Stimulated activated CD8-positive, alpha-beta memory T cell treated with anti-CD3 and anti-CD28 coated beads, Interleukin-4, amount 100 ng/mL, for 1 hour (primary cell): ENCODE results near the gene SLC17A9.
"Not testable (repeated sequence)": the region's sequence is repeated elsewhere in the genome, so short reads cannot be mapped to it uniquely, and the experiment has no call there.

ENCODE experiments used
- DNase-seq, 2 donors: peaks; one replicate each; pipeline ENCODE4 v3.0.0-alpha.2; 2020; ENCODE audit warnings: low read depth in 2 of 2, low spot score in 1 of 2

The SLC17A9 gene

DNA sequence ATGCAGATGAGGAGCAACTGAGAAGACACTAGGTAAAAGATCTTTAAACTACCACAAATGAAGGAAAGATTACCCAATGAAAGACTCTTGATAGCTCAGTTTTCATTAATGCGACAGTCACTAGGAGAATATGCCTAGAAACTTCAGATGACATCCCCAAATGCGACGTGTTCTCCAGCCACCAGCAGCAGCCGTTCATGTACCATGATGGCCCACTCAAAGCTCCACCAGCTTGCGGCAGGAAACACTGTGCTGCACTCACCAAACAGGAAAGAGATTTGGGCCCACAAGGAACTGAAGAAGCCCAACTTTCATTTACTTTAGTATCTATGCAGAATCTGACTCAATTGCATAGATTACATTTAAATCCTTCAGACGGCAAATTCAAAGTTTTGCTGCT, 33.7 kb upstream of the SLC17A9 start:
- DNase-seq = peak in 1 of 2 donors; percentile 22

DNA sequence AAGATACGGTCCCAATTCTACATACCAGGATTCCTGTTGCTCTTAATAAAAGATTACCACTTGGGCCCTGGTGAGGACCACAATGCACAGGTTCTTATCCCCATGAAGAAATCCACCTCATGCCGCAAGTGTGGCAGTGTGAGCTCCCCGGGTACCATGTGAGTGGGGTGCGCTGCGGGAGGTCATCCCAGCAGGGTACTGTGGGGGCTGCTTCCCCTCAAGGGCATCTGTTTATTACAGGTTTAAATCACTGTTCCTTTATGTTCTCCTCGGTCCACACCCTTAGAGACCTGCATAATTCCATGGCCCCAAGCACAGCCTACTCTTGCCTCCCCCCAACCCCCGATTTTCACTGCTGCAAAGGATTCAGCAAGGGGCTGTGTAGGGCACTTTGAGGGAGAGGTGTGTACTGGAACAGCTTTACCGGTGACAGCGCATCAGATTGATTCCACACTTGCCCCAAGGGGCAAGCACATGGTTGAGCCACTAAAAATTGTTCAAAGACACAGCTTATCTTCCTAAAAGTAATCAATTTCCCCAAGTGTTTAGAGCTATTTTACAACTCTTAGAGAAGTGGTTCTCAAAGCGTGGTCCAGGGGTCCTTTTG, 32.4 kb upstream of the SLC17A9 start:
- DNase-seq = no peak

DNA sequence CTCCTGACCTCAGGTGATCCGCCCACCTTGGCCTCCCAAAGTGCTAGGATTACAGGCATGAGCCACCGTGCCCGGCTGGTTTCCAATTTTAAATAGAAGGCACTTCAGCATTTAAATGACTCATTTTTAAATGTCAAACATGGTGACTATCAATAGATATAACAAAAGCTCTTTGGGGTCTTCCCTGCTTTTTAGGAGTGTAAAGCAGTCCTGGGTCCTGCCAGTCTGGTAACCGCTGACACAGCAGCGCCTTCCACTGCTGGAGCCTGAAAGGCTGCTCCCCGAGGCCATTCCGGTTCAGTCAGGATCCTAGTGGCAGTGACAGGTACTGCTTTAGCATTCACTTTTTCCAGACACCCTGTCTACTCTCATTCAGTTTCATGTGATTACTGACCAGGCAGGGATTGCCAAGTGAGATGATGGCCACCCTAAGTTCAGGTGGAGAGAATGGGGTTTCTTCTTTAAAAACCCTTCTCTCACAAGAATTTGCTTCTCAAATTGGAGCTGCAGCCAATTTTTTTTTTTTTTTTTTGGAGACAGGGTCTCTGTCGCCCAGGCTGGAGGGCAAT, 31.3 kb upstream of the SLC17A9 start:
- DNase-seq = peak; percentile 26 to 36

DNA sequence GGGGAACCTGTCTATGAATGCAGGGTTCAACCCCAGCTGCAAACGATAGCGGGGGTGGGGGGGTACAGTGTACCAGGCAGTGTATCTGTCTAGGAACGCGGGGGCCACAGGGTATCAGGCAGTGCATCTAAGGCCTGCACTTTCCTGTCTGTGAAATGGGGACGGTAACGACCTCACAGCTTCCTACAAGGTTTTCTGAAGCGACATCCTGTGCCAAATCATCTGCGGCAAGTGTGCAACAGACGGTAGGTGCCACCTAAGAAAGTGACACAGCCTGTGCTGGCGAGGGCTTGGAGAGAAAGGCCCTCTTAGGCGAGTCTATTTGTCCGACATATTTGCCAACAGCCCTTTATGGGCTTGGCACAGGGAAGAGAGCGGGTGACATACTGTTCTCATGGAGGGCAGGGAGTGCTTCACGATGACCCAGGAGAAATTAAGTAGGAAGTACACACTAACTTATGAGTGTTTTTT, 30.0 kb upstream of the SLC17A9 start:
- peak in 1 of 2 donors; percentile 31 for DNase-seq

DNA sequence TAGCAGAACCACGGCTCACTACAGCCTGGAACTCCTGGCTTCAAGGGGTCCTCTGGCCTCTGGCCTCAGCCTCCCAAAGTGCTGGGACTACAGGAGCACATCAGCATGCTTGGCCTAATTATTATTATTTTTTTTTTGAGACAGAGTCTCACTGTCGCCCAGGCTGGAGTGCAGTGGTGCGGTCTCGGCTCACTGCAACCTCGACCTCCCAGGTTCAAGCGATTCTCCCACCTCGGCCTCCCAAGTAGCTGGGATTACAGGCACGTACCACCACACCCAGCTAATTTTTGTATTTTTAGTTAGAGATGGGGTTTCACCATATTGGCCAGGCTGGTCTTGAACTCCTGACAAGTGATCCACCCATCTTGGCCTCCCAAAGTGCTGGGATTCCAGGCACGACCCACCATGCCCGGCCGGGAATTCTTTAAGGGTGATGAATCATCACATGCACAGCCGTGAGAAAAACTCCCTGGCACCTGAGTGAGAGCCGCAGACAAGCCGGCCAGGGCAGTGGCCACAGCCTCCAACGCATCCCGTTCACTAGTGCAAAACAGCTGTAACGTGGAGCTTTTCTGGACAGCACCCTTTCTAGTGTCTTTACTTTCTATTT, 29.3 kb upstream of the SLC17A9 start:
- not testable (repeated sequence) for DNase-seq

DNA sequence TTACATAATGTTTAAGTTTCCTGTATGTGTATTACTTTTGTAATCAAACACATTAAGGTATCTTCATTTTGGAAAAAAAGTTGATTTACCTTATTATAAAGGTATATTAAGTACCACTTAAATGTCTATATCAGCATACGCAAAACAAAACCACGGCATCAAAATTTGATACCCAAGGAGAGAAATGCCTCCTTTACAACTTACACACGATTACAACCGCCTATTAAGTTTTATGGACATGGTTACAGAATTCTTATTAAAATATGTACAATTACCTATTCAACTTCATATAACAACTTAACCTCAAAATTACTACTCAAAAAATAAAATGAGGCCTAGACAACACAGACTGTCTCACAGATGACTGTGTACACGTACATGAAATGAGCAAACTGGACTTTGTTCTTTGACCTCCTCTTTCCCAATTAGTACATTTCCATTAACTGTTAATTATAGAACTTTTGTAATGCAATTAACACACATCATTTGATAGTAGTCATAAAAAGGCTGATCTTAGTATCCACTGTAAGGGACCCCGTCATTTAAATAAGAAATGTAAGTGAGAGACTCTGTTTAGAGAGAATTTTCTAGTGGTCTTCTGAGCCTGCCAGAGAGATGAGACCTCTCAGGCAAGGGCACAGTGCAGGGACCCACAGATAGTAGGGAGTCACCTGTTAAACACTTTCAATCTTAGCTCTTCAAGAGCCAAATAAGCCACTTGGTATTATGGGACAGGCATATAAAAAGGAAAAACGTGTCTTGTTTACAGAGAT, 28.7 kb upstream of the SLC17A9 start:
- DNase-seq = no peak

DNA sequence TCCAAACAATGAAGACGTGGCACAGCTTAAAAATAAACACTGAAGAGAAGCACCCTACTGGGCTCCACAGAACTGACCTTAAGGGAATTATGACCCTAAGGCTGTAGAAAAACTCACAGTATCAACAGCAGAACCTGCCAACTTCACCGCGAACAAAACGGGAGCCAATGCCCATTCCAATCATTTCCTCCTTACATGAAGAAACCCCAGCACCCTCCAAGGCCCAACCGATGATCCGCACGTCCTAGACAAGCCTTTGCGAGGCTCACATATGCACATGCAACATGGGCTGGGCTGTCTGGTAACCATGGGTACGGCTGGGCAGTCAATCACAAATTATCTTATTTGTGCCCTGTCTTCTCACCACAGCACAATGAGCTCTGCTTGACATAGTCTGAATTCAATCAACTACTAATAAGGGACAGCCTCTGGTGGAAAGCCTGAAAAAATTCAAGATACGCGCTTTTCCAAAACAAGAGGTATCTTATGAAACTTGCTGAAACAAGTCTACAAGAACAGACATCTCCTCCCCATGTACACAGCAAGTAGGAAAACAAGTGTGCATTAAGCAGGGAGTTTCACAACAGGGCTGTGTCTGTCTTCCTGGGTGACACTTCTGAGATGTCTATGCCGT, 27.9 kb upstream of the SLC17A9 start:
- no peak for DNase-seq

DNA sequence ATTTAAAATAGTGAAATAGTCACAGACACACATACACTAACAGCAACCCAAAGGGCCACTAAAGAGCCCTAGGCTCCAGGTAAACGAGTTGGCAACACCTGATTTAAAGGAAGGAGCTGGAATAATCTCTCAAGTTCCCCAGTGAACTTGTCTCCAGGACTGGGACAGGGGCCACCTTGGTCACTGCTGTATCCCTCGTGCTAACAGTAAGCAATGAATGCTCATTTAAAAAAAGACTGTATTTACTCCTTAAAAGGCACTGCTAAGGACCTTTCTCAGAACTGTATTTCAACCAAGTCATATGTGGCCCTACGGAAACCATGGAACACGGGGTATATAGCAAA, 27.5 kb upstream of the SLC17A9 start:
- no peak for DNase-seq

DNA sequence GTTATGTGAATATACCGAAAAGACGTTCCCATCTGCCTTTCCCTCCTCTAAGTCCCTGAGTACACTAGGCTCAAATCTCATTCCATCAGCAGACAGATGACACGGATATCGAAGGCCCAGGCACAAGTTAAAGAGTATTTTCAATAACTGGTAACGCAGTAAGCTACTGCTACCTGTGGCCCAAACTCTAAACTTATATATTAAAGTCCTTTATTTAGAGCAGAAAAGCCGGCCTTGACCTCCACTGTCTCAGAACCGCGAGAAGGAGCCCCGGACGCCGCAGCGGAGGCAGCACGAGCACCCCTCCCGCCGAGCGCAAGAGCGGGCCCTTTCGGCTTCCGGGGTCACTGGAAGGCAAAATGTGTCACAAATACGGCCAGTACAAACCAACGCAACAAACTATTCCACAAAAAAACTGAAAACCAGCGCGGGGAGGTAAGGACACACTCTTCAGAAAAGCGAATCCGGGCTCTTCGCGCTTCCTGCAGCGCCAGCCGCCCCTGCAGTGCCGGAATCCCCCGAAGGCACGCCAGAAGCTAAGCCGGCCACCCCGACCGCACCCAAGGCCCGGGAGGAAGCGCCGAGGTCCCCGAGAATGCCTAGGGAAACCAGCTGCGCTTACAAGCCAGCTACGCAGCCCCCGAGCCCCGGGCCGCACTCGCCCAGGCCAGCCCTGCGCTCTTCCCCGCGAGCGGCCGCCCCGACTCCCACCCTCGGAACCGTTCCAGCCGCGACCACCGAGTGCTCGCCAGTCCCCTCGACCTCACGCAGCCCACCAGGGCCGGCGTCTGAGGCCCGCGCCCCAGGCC, 26.9 kb upstream of the SLC17A9 start:
- no peak for DNase-seq

DNA sequence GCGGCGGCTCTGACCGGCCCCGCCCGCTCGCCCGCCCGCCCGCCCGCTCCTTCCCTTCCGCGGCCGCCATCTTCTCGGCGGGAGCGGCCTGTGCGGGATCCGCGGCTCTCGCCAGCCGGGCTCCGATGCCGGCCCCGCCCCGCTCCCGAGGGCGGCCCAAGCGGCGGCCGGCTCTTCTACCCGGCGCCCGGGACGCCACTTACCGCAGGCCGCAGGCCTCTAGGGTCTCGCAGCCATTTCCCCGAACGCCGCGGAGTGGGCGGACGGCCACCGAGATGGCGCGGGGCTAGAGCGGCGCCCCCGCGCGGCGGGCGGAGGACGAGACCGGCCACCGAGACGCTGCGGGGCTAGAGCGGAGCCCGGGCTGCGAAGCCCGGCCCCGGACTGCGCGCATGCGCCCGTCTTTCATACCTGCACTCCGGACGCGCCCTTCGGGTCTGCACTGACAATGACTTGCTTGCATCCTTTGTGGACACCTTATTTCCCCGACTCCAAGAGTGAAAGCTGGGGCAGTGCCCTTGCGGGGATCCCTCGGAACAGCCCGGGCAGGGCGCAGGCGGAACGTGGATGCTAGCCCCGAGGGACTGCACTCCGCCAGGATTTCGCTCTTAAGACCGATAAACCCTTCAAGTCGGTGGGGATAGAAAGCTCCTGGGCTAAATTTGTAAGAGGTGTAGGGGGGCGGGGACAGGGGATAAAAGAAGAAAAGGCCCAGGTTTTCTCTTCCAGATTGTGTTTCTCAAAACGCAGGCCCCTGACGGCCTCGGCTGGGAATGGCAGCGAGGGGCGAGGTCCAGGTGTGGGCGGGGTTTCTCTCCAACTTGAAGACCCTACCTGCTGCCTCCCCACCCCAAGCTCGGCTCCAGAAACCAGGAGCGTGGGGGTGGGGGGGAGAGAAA, 26.0 kb upstream of the SLC17A9 start, which contains the start of gene DIDO1:
TSS of gene DIDO1 (minus strand) at position 277 of the 899 bp plus-strand sequence.
- peak; percentile 71 to 81 for DNase-seq

DNA sequence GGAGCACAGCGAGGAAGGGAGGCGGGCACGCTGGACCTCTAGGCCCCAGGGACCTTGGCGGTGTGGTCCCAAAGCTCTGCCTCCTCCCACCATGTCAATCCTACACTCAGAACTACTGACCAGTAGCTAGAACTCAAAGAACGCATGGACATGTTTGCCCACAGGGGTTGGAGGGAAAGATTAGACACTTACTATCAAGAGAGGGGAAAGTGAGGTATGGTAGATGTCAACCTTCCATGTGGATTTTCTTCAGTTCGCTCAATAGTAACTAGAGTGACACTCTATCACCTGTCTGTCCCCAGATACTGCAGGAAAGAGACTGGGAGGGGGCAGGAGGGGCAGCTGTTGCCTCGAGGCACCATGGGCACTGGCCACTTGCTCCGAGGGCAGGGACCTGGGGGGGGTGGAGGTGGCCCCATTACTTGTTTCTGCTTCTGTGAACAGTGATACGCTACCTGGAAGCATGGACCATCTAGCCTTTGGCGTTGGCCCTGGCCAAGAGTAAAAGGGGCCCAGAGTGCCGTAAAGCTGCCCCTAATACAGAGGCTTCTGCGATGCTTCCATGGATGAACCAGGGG, 25.3 kb upstream of the SLC17A9 start:
- DNase-seq = no peak

DNA sequence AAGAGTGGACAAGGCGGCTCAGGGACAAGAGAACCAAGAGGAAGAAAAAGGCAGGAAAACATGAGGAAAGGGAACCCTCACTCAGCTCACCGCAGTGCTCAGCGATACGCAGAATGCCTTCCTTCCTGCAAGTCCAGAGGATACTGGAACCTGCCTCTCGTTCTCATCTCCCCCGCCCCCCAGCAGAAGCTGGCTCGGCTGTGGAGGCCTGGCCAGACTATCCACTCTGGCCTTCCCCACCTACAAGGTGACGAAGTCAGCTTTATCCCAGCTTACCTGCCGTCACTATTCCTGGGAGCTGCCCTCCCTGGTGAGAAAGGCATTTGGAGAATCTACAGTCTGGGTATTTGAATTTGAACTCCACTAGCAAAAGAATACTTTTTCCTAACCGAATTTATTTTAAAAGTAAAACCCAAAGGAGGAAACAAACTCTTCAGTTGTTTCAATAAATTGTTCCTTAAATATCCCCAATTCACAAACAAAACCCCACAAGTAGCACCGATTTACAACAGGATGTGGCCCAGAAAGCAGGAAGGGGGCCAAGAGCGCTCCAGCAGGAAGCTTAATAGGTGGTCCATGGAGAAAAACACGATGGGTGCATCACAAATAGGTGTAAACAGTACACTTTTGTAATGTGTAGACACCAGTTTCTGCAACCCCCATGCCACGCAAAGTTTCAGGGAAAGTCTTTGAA, 24.1 kb upstream of the SLC17A9 start:
- no peak for DNase-seq

DNA sequence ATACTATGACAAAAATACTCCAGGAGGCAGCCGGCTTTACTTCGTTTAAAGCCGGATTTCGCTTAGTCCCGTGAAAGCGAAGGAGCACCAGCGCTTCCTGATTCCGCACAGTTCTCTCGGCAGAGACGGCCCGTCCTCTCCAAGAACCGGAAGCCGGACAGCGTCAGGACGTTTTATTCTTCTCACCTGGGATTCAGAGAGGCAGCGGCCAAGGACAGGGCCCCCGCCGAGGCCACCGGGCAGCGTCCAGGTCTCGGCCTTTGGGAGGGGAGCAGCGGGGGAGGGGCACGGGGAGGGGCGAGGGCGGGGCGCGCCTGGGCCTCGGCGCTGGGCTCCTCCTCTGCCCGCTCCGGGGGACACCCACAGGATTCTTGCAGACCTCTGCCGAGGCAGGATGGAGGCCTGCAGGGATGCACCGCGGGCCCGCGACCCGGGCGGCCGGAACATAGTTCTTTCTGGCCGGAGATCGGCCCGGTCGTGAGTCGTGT, 23.4 kb upstream of the SLC17A9 start:
- DNase-seq = no peak

DNA sequence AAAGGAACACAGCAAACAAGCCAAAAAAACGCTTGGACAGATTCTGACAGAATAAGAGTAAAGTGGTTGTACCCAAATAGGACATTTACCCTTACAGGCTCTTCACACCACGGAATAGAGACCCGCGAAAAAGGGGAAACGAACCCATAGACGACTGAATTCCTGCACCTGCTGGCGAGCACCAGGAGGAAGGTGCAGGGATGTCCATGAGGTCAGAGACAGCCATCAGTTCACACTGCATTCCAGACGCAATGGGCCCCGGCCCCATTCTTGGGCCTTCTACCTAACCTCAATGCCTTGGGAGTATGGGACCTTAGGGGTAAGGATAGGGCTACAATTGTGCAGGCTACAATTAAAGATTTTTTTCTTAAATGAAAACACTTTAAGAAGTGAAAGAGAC, 21.0 kb upstream of the SLC17A9 start:
- no peak for DNase-seq

DNA sequence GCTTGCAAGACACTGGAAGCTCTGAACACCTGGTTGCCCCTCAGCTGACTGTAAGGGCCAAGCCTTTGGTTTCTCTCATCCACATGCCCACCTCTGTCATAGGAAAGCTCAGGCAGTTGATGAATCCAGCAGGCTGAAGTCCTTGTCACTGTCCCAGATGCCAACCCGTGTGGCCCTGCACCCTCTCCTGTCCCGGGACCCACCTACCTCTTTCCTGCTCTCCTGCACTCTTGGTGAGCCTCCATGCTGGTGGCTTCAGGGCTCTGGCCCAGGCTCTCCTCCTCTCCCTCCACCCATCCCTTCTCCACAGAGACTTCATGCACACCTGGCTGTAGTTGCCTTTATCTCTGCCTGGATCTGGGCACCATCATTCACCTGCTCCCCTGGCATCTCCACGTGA, 18.5 kb upstream of the SLC17A9 start:
- no peak for DNase-seq

DNA sequence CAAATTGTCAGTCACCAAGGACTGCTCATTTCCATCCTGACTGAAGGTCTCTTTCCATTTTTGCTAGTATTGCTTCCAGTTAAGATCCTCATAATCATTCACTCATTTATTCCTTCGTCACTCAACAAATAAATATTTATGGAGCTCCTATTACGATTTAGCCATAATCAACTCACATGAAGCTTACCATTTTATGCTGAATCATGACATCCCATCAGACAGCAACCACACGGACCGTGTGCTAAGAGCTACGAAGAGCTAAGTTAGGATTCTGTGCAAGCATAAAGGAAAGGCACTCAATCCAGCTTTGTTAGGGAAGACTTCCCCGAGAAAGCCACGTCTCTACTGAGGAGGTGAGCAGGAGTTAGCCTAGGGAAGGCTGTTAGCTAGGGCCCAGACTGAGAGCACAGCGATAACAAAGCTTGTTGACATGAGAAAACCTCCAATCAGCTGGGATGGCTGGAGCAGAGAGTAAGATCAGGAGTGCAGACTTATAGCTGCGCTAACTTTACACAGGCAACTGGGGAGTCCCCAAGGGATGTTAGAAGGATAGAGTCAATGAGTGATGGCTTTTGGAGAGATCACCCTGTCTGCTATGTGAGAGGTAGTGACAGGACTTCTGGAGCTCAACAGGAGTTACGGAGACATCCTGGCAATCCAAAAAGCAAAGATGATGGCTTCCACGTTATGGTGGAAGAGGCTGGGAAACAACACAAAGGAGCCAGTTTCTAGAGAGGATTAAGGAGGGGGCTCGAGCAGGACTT, 17.1 kb upstream of the SLC17A9 start:
- DNase-seq = no peak

DNA sequence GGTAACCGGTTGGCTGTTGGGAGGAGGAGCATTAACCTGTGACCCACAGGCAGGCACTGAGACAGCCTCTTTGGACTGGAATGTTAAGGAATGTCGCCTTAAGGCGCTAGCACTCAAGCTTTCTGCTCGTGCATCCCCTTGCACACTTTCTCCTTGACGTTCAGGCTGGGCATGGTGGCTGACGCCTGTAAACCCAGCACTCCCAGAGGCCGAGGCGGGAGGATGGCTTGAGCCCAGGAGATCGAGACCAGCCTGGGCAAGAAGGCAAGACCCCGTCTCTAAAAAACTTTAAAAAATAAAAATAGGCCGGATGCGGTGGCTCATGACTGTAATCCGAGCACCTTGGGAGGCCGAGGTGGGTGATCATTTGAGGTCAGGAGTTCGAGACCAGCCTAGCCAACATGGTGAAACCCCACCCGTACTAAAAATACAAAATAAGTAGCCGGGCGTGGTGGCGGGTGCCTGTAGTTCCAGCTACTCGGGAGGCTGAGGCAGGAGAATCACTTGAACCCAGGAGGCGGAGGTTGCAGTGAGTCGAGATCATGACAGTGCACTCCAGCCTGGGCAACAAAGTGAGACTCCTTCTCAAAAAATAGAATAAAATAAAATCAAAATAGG, 16.4 kb upstream of the SLC17A9 start:
- DNase-seq = no peak
